ENCODE results near the gene ACP7. TPM values are rescaled to one million over a fixed set of nuclear protein-coding genes. Genes with fewer than 3 reads are reported as not detected.

Gene ACP7
- total RNA-seq, 1 donor from 2014 or later = not detected

DNA sequence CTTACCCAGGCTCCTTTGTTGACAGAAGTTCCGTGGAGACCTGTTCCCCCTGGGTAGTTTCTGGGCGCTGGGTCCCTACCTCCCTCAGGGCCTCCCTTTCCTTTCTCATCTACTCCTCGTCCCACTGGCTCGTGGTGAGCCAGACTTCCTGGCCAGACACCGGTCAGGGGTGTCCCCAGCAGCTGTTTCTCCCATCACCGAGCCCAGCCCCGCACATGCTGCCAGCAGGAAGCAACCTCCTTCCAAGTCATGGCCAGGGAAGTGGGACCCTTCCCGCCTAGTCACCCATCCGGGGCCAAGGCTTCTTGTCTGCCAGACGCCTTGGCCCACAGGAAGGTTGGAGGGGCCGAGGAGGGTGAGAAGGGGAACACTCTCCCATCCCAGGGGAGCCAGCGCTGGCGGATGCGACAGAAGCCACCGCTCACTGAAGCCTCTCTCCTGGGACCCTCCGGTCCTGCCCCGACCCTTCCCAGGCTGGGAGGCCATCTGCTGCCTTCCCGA, 47.1 kb downstream of the ACP7 start:
- Mint-ChIP-seq H3K36me3 (ENCODE audit: low read depth) (no peaks in the 10 kb centered on the region), H3K4me1 (ENCODE audit: low read depth) (peaks cover 20% of the 10 kb centered on the region), H3K27me3 (ENCODE audit: low read depth) (no peaks in the 10 kb centered on the region), H3K4me3 (ENCODE audit: low read depth) (no peak overlapping the region), H3K9me3 (no peaks in the 10 kb centered on the region), H3K27ac (no peak overlapping the region)
- no peak for DNase-seq (ENCODE audit: low spot score)
- intact Hi-C loops (cut with micrococcal nuclease) = no loop called here

DNA sequence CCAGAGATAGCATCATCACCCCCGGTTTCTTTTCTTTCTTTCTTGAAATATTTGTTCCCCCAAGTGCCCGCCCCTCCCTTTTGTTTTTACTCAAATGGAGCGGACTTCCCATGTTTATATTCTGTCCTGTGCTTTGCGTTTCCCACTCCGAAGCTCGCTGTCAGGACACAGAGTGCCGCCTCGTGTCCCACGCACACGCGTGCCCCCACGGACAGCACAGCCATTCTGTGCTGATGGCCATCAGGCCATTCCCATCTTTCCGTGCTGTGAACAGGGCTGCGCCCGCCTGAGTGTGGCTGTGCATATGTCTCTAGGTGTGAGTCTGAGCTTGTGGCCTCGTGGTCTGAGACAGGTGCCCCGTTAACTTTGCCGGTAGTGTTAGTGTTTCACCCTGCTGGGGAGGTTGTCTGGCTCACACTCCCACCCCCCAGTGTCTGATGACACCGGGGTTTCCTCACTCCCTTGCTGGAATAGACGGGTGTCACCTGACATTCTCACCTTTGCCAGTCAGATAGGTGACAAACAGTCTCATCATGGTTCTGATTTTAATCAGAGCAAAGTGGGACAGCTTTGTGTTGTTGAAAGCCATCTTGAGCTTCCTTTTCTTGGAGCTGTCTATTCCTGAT, 48.3 kb downstream of the ACP7 start:
- Mint-ChIP-seq H3K36me3 (ENCODE audit: low read depth) (no peaks in the 10 kb centered on the region), H3K27ac (no peak overlapping the region), H3K4me3 (ENCODE audit: low read depth) (no peak overlapping the region), H3K4me1 (ENCODE audit: low read depth) (peaks cover 13% of the 10 kb centered on the region), H3K9me3 (no peaks in the 10 kb centered on the region), H3K27me3 (ENCODE audit: low read depth) (no peaks in the 10 kb centered on the region)
- no peak for DNase-seq (ENCODE audit: low spot score)
- intact Hi-C loops (cut with micrococcal nuclease) = no loop called here

DNA sequence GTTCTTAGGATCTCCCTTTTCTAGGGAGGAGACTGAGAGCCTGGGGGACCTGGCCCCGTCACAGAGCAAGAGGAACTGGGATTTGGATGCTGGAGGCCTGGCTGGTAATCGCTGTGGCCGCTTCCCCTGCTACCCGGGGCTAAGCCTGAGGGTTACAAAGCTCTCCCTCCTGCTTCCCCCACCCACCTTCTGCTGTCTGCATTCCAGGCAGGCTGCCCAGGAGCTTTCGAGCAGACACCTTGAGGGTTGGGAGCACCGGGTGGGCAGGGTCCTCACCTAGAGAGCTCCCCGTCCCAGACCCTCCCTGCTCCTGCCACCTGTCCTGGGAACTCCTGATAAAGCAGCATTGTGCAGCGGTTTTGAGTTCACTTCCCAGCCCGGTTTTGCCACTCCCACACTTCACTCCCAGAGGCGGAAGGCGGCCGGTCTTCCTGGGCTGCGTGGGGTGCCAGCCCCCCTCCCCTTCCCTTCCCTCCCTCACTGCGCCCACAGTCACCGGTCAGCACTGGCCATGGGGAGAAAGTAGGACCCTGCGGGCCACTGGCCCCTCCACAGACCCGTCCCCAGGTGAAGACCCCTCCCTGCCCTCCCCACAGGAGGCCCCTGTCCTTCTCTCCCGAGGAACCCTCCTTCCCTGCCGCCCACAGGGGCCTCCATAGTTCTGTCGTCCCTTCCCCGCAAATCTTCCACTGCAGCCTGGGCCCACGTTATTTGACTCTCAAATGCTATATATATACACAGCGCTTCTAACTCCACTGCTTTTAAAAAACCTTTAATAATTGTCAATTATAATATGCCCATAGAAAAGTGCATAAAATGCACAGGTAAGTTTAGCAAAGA, 49.5 kb downstream of the ACP7 start:
- peaks cover 12% of the 10 kb centered on the region for H3K4me1 Mint-ChIP-seq (ENCODE audit: low read depth)
- DNase-seq (ENCODE audit: low spot score) = no peak
- no peaks in the 10 kb centered on the region for H3K36me3 Mint-ChIP-seq (ENCODE audit: low read depth)
- H3K27me3 Mint-ChIP-seq (ENCODE audit: low read depth) = no peaks in the 10 kb centered on the region
- intact Hi-C loops (cut with micrococcal nuclease) = no loop called here
- H3K27ac Mint-ChIP-seq = no peak overlapping the region
- no peak overlapping the region for H3K4me3 Mint-ChIP-seq (ENCODE audit: low read depth)
- H3K9me3 Mint-ChIP-seq = no peaks in the 10 kb centered on the region

DNA sequence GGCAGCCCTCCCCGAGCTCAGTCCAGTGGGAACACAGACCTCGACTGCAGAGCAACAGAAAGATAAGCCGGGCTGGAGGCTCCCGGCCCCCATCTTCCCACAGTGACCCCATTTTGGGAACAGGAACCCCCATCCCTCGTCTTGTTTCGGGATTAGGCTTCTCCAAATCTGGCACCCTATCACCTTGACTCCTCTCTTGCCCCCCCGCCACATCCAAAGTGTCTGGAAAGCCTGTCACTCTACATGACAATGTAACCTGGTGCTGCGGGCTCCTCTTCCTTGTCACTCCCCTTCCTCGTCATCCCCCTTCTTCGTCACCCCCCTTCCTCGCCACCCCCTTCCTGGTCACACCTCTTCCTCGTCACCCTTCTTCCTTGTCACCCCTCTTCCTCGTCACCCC, 51.5 kb downstream of the ACP7 start:
- H3K36me3 Mint-ChIP-seq (ENCODE audit: low read depth) = no peaks in the 10 kb centered on the region
- H3K4me1 Mint-ChIP-seq (ENCODE audit: low read depth) = peaks cover 10% of the 10 kb centered on the region

DNA sequence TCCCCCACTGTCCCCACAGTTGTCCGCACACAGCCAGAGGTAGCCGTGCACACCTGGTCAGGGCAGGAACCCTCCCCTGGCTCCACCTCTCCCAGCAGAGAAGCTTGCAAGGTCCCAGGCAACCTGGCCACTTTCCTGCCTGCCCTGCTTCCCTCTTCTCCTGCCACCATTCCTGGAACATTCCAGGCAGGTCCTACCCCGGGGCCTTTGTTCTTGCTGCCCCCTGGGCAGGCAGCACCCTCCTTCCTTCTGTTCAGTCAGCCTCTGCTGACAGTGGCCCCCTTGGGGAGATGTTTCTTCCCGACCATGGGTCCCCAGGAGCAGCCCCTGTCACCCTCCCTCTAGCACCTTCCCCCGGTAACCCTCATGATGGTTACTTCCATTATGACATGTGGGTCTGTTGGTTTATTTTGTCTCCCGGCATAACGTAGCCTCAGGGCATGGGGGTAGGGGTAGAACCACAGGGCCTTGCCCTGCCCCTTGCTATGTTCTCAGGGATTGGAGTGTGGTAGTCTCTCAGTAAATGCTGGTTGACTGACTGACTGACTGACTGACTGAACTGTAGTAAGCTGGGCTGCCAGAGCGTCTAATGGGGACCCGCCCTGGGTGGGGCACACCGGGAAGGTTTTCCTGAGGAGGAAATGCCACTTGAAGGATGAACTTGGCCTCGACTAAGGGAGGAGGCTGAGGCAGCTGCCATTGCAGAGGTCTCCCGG, 52.2 kb downstream of the ACP7 start:
- Mint-ChIP-seq H3K4me1 (ENCODE audit: low read depth) (peaks cover 9% of the 10 kb centered on the region), H3K36me3 (ENCODE audit: low read depth) (no peaks in the 10 kb centered on the region), H3K27ac (no peak overlapping the region), H3K9me3 (no peaks in the 10 kb centered on the region), H3K27me3 (ENCODE audit: low read depth) (no peaks in the 10 kb centered on the region), H3K4me3 (ENCODE audit: low read depth) (no peak overlapping the region)
- intact Hi-C loops (cut with micrococcal nuclease) = no loop called here
- no peak for DNase-seq (ENCODE audit: low spot score)

More for the DNA sequence above, 51.5 kb downstream of the ACP7 start:
- H3K27me3 Mint-ChIP-seq (ENCODE audit: low read depth) = no peaks in the 10 kb centered on the region
- H3K9me3 Mint-ChIP-seq = no peaks in the 10 kb centered on the region
- DNase-seq (ENCODE audit: low spot score) = no peak
- intact Hi-C loops (cut with micrococcal nuclease) = no loop called here
- no peak overlapping the region for H3K4me3 Mint-ChIP-seq (ENCODE audit: low read depth)
- no peak overlapping the region for H3K27ac Mint-ChIP-seq

DNA sequence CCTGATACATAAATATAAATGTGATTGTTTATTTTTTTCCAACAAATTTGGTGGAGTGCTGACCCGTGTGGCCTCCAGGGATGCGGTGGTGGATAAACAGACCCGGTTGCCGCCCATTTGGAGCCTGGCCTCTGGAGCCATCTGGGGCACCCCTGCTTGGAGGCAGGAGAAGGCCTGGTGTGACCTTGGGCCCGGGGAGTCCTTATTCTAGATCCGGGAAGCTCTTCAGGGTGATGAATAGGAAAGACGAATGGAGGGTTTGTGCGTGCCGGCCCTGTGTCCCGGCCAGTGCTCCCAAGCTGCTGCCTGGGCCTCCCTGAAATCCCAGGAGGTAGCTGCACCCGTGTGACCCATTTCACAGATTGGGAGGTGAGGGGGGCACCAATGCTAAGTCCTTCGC, 53.0 kb downstream of the ACP7 start:
- Mint-ChIP-seq H3K9me3 (no peaks in the 10 kb centered on the region), H3K36me3 (ENCODE audit: low read depth) (no peaks in the 10 kb centered on the region), H3K4me1 (ENCODE audit: low read depth) (peaks cover 8% of the 10 kb centered on the region), H3K27me3 (ENCODE audit: low read depth) (no peaks in the 10 kb centered on the region), H3K27ac (no peak overlapping the region), H3K4me3 (ENCODE audit: low read depth) (no peak overlapping the region)
- no peak for DNase-seq (ENCODE audit: low spot score)
- intact Hi-C loops (cut with micrococcal nuclease) = no loop called here

DNA sequence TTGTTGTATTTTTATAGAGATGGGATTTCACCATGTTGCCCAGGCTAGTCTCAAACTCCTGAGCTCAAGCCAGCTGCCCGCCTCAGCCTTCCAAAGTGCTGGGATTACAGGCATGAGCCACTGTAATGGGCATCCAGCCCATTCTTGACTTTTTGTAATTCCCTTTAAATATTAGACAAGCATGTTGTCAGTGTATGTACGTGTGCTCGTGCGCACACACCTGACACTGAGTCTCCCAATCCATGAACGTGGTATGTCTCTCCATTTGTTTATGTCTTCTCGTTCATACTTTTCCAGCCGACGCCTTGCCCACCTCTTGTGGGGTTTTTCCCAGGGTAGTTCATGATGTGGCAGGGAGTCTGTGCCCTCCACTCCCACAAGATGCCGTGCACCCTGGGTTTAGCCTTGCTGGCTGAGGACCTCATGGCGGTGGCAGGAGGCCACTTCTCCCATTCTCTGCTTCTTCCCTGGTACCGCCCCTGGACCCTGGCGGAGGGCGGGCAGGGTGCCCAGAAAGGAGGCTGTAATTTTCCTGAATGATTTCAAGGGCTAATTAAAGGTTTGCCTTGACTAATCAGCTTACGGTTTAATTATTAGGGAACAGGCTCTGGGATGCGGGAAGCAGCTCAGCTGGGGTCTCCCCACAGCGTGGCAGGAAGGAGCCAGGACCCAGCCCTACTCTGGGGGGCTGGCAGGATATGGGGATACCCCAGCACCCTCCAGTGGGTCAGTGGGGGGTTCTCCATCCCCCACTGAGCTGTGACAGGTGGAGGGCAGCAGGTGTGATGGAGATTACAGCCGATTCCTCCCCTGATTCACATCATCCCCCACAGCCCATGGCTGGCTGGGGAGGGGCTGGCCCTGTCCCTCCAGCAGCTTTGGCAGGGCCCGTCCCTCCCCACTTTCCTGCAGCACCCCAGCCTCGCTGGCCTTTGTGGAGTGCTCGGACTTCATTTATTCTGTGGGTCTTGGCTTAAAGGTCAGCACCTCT, 54.3 kb downstream of the ACP7 start:
- H3K9me3 Mint-ChIP-seq = no peaks in the 10 kb centered on the region
- no peak overlapping the region for H3K27ac Mint-ChIP-seq
- intact Hi-C loops (cut with micrococcal nuclease) = no loop called here
- no peak for DNase-seq (ENCODE audit: low spot score)
- H3K36me3 Mint-ChIP-seq (ENCODE audit: low read depth) = no peaks in the 10 kb centered on the region
- H3K27me3 Mint-ChIP-seq (ENCODE audit: low read depth) = no peaks in the 10 kb centered on the region
- H3K4me1 Mint-ChIP-seq (ENCODE audit: low read depth) = peaks cover 1% of the 10 kb centered on the region
- H3K4me3 Mint-ChIP-seq (ENCODE audit: low read depth) = no peak overlapping the region

DNA sequence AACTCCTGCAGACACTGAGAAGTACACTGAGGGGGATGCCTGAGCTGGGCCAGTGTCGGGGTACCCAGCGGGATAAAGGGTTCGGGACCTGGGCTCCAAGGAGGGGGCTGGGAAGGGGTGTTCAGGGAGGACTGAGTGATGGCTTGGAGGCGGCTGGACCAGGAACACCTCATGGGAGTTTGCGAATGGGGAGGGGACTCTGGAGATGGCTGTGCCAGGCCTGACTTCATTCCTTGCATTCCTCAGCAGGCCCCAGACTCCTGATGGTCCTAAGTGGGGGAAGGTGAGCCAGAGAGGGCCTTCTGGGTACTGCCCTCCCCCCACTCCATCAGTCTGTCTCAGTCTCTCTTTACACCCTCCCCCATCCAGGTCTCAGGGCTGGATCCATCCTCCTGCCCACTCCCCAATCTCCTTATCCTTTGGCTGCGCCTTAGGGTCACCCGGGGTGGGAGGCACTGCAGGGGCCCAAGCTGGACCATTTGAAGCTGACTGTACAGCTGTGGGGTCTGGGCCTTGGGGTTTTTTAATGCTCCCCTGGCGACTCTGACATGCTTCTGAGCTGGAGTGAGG, 55.2 kb downstream of the ACP7 start:
- Mint-ChIP-seq H3K4me1 (ENCODE audit: low read depth) (peaks cover 3% of the 10 kb centered on the region), H3K9me3 (no peaks in the 10 kb centered on the region), H3K27me3 (ENCODE audit: low read depth) (no peaks in the 10 kb centered on the region), H3K27ac (no peak overlapping the region), H3K4me3 (ENCODE audit: low read depth) (no peak overlapping the region), H3K36me3 (ENCODE audit: low read depth) (no peaks in the 10 kb centered on the region)
- DNase-seq (ENCODE audit: low spot score) = no peak
- intact Hi-C loops (cut with micrococcal nuclease) = no loop called here

DNA sequence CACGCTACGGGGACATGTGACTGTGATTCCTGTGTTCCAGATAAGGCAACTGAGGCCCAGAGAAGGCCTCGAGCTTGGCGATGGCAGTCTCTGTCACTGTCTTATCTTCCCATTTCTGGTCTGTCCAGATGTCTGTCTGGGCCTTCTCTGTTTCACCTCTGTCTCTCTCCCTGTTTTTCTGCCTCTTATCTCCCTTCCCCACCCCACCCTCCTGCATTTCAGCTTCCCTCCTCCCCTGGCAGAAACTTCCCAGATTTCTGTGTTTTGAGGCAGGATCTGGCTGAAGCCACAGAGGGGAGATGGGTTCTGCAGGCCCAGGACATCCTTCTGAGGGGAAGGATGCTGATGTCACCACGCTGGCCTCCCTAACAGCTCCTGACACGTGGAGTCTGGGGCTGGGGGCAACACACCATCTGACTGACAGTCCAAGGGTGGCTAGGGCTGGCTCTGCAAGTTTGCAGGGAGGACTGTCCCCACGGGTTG, 55.8 kb downstream of the ACP7 start:
- Mint-ChIP-seq H3K36me3 (ENCODE audit: low read depth) (no peaks in the 10 kb centered on the region), H3K4me1 (ENCODE audit: low read depth) (peaks cover 3% of the 10 kb centered on the region), H3K27me3 (ENCODE audit: low read depth) (no peaks in the 10 kb centered on the region), H3K9me3 (no peaks in the 10 kb centered on the region), H3K27ac (no peak overlapping the region), H3K4me3 (ENCODE audit: low read depth) (no peak overlapping the region)
- DNase-seq (ENCODE audit: low spot score) = no peak
- intact Hi-C loops (cut with micrococcal nuclease) = no loop called here

DNA sequence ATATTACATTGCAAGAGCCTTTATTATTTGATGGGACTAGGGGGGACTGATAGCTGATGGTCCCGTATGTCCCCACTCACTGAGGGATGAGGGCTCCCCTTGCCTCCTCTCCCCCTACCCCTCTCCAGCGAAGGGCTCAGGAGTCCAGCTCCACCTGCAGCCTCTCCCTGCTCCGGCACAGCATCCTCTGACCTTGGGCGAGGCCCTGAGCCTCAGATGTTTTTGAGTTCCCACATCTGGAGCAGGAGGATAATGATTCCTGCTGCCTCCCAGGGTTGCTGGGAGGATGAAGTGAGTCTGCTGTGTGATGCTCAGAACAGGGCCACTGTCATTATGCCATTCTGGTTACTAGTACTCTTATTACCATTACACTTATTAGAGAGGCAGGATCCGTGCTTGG, 56.4 kb downstream of the ACP7 start:
- peaks cover 3% of the 10 kb centered on the region for H3K4me1 Mint-ChIP-seq (ENCODE audit: low read depth)
- no peak for DNase-seq (ENCODE audit: low spot score)
- H3K4me3 Mint-ChIP-seq (ENCODE audit: low read depth) = no peak overlapping the region
- H3K27ac Mint-ChIP-seq = no peak overlapping the region
- no peaks in the 10 kb centered on the region for H3K27me3 Mint-ChIP-seq (ENCODE audit: low read depth)
- no peaks in the 10 kb centered on the region for H3K9me3 Mint-ChIP-seq
- H3K36me3 Mint-ChIP-seq (ENCODE audit: low read depth) = no peaks in the 10 kb centered on the region
- intact Hi-C loops (cut with micrococcal nuclease) = no loop called here

DNA sequence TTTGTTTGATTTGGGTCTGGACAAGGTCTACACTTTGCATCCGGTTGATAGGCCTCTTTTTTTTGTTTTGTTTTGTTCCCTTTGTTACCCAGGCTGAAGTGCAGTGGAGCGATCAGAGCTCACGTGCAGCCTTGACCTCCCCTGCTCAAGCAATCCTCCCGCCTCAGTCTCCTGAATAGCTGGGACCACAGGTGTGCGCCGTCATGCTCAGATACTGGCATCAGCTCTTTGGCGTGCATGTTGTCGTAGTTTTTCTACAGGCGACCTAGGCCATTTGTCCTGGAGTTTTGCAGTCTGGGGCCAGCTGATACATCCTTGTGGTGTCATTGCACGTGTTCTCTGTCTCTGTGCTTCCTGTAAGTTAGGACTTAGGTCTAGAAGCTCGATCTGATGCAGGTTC, 57.8 kb downstream of the ACP7 start:
- H3K27ac Mint-ChIP-seq = no peak overlapping the region
- DNase-seq (ENCODE audit: low spot score) = no peak
- intact Hi-C loops (cut with micrococcal nuclease) = no loop called here
- no peaks in the 10 kb centered on the region for H3K27me3 Mint-ChIP-seq (ENCODE audit: low read depth)
- H3K36me3 Mint-ChIP-seq (ENCODE audit: low read depth) = no peaks in the 10 kb centered on the region
- no peak overlapping the region for H3K4me3 Mint-ChIP-seq (ENCODE audit: low read depth)
- peaks cover 1% of the 10 kb centered on the region for H3K4me1 Mint-ChIP-seq (ENCODE audit: low read depth)
- H3K9me3 Mint-ChIP-seq = no peaks in the 10 kb centered on the region

DNA sequence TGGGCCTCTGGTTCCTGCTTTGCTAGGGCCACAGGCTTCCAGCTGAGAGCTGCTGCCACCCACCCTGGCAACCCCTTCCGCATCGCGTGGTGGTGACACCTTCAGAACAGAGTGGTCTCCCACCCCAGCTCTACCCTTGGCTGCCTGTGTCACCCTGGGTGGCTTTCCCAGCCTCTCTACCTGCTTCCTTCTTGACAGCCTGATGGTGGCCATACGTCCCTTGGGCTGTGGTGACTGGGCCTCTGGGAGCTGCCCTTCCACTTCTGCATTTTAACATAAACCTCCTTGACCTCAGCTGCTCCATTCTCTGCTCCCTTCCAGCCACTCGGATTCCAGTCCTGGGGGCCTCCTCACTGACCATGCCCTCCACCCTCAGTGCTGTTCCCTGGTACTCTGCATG, 58.5 kb downstream of the ACP7 start:
- Mint-ChIP-seq H3K36me3 (ENCODE audit: low read depth) (no peaks in the 10 kb centered on the region), H3K27me3 (ENCODE audit: low read depth) (no peaks in the 10 kb centered on the region), H3K9me3 (no peaks in the 10 kb centered on the region), H3K4me3 (ENCODE audit: low read depth) (no peak overlapping the region), H3K27ac (no peak overlapping the region), H3K4me1 (ENCODE audit: low read depth) (peaks cover 3% of the 10 kb centered on the region)
- no peak for DNase-seq (ENCODE audit: low spot score)
- intact Hi-C loops (cut with micrococcal nuclease) = no loop called here

All from activated T-helper 2 cell treated with anti-CD3 and anti-CD28 coated beads, Interferon-gamma antibody, Interleukin-2, Interleukin-4, amounts not matched to agents 10 μg/mL and 5 μg/mL and 100 μg/mL, durations not matched to agents 14 hours and 24 hours and 36 hours (primary cell).